Femur (tissue), 1 donor: Measurements from ENCODE around the gene LOXHD1.
A peak's percentile ranks its signal among the peaks of the same experiment; 100 is the strongest.

Experiments used
- DNase-seq: peaks from one replicate; pipeline ENCODE4 v3.0.0-alpha.2; 2017

The LOXHD1 gene

GRCh38 chr18:46625069-46625468 lies 32.0 kb downstream of the LOXHD1 start:
- no peak for DNase-seq

GRCh38 chr18:46624127-46624526 lies 32.9 kb downstream of the LOXHD1 start:
- DNase-seq, result no peak

- peak; percentile 35 for DNase-seq
These were observed 33.5 kb downstream of the LOXHD1 start for GRCh38 chr18:46623541-46623940.

GRCh38 chr18:46622999-46623398 lies 34.0 kb downstream of the LOXHD1 start:
- DNase-seq, result no peak

- no peak for DNase-seq
These were observed 34.6 kb downstream of the LOXHD1 start for GRCh38 chr18:46622451-46622850.

- DNase-seq, result no peak
These were observed 35.1 kb downstream of the LOXHD1 start for GRCh38 chr18:46621871-46622270.

- DNase-seq, result no peak
These were observed 35.8 kb downstream of the LOXHD1 start for GRCh38 chr18:46621111-46621766.

- no peak for DNase-seq
These were observed 37.5 kb downstream of the LOXHD1 start for GRCh38 chr18:46619559-46619958.

- no peak for DNase-seq
These were observed 41.3 kb downstream of the LOXHD1 start for GRCh38 chr18:46615720-46616119.

GRCh38 chr18:46609048-46609447 lies 48.0 kb downstream of the LOXHD1 start:
- no peak for DNase-seq

- DNase-seq, result no peak
These were observed 49.1 kb downstream of the LOXHD1 start for GRCh38 chr18:46607926-46608325.

- DNase-seq, result no peak
These were observed 55.7 kb downstream of the LOXHD1 start for GRCh38 chr18:46601141-46601805.

GRCh38 chr18:46596119-46596518 lies 60.9 kb downstream of the LOXHD1 start:
- DNase-seq, result no peak

GRCh38 chr18:46591783-46592391 lies 65.1 kb downstream of the LOXHD1 start:
- DNase-seq, result no peak

- DNase-seq, result no peak
These were observed 66.9 kb downstream of the LOXHD1 start for GRCh38 chr18:46590103-46590502.

- no peak for DNase-seq
These were observed 67.9 kb downstream of the LOXHD1 start for GRCh38 chr18:46588971-46589660.

GRCh38 chr18:46587600-46587999 lies 69.4 kb downstream of the LOXHD1 start:
- no peak for DNase-seq

GRCh38 chr18:46583711-46584110 lies 73.3 kb downstream of the LOXHD1 start:
- no peak for DNase-seq

- DNase-seq, result no peak
These were observed 75.4 kb downstream of the LOXHD1 start for GRCh38 chr18:46581648-46582047.

- no peak for DNase-seq
These were observed 78.0 kb downstream of the LOXHD1 start for GRCh38 chr18:46578987-46579386.

- DNase-seq, result no peak
These were observed 79.5 kb downstream of the LOXHD1 start for GRCh38 chr18:46577546-46577945.

- DNase-seq, result no peak
These were observed 81.2 kb downstream of the LOXHD1 start for GRCh38 chr18:46575851-46576250.

- no peak for DNase-seq
These were observed 82.3 kb downstream of the LOXHD1 start for GRCh38 chr18:46574743-46575115.
